Cardiac septum (tissue), 1 donor: Measurements from ENCODE around the gene CDK14. TPM values are rescaled to one million over a fixed set of nuclear protein-coding genes. Genes with fewer than 3 reads are reported as not detected.
"Not testable (repeated sequence)": the region's sequence is repeated elsewhere in the genome, so short reads cannot be mapped to it uniquely, and the experiment has no call there.

Experiments used
- DNase-seq: peaks from one replicate; pipeline ENCODE4 v3.0.0-alpha.2; 2020; ENCODE audit warnings: low spot score
- intact Hi-C: fragments of 100-400 bp; cut with DNase I; formaldehyde crosslinking; loops from one replicate; pipeline ENCODE4 v1.14.0; 2022
- total RNA-seq: library from RNA; stranded (reverse); fragmentation: NEBNext Ultra II Directional; extraction: Animal tissue kit (Norgen Biotek cat#: 25700); gene quantifications from one replicate; pipeline ENCODE4 v1.2.1, GENCODE V29; 2021
- donor health status: DM: no; HTN: no; CAD: no.

Gene CDK14
- total RNA-seq, 1 donor from 2014 or later, result 25.7 TPM

DNA sequence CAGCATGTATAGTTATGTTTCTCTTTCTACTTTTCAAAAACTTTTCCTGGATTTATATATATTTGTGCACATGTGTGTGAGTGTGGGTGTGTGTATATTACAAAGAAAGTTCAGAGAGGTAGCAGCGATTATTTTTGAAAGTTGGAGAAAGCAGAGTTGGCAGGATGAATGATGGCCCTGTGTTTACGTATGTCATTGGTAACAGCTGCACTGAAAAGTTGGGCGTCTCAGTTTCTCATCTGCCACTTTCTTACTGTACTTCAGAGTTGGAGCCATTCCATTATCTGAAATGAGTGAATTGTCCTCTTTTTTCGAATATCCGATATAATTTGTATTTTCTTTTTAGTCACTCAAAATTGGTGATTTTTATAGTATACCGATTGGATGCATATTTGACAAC, 172.2 kb downstream of the CDK14 start:
- DNase-seq, result no peak
- intact Hi-C loops, result no loop called here

DNA sequence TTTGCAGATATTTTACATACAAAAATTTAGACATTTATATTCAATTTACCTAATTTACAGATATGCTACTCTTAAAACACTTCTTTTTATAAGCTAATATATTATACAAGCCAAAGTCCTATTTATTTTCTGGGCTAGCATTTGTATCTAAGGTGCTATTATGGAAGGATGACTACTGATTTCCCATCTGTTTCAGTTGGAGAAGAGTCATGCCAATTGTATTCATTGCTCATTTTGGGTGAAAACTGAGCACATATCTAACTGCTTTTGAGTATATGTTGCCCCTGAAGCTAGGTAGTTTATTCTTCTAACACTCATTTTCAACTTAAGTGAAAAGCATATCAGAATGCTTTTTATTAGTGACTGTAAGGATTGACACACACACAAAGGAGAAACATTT, 172.9 kb downstream of the CDK14 start:
- intact Hi-C loops, result no loop called here
- DNase-seq, result no peak

DNA sequence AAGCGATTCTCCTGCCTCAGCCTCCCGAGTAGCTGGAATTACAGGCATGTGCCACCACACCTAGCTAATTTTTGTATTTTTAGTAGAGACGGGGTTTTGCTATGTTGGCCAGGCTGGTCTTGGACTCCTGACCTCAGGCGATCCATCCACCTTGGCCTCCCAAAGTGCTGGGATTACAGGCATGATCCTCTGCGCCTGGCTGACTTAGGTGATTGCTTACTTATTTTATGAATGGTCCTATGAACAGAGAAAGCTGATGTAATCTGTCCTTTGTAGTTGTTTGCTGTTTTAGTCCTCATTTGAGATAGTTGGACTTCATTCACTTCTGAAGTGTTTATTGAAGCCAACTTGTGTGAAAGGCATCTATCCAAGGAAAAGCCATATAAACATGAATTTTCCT, 173.4 kb downstream of the CDK14 start:
- intact Hi-C loops, result not testable (repeated sequence)

DNA sequence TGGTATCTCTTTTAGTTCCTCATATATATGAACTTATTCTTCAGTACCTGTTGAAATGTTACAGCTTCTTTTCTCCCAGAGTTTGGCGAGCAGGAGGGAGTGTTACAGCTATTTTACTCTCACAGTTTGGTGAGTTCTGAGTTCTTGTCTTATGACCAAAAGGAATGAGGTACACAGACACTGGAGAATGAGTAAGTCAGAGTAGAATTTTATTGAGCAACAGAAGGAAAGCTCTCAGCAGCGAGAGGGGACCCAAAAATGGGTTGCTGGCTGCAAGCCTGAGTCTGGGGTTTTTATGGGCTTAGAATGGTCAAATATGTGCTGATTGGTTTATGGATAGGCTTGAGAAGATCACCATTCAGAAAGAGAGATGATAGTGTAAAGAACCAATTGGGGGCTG, 175.2 kb downstream of the CDK14 start:
- DNase-seq, result no peak
- intact Hi-C loops, result no loop called here

More for the DNA sequence above, 173.4 kb downstream of the CDK14 start:
- not testable (repeated sequence) for DNase-seq

DNA sequence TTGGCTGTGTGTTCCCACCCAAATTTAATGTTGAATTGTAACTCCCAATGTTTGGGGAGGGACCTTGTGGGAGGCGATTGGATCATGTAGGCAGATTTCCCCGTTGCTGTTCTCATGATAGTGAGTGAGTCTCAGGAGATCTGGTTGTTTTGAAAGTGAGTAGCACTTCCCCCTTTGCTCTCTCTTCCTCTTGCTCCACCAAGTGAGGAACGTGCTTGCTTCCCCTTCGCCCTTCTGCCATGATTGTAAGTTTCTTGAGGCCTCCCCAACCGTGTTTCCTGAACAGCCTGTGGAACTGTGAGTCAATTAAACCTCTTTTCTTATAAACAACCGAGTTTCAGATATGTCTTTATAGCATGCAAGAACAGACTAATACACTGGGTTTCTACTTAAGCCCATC, 176.3 kb downstream of the CDK14 start:
- intact Hi-C loops, result no loop called here

DNA sequence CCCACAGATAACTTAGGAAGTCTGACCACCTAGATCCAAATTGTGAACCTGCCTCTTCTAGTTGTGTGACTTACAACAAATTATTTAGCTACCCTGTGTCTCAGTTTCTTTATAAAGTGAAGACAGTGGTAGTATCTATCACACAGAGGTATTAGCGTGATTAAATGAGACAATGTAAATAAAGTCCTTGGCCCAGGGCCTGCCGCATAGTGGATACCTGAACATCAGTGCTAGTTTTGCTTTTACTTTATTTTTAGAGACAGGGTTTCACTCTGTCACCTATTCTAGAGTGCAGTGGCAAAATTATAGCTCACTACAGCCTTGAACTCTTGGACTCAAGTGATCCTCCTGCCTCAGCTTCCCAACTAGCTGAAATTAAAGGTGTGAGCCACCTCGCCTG, 177.1 kb downstream of the CDK14 start:
- intact Hi-C loops, result no loop called here
- DNase-seq, result no peak

More for the DNA sequence above, 176.3 kb downstream of the CDK14 start:
- no peak for DNase-seq

DNA sequence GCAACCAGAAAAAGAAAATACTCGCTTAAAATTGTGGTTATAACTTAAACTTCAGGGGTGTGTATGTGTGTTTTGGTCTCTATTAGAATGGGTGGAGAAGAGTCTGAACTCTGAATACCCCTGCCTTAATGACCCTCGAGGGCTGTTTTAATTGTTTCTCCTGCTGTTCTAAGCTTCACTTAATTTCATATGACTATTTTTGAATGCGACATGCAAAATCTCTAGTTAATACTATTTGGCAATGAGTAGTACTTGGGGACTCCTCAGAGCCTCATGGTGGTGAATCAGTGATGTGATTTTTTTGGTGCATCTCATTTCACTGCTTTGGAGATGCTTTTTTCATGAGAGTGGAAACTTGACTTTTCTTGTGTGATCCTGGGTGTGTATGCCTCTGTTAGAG, 178.6 kb downstream of the CDK14 start:
- intact Hi-C loops, result no loop called here
- DNase-seq, result no peak

DNA sequence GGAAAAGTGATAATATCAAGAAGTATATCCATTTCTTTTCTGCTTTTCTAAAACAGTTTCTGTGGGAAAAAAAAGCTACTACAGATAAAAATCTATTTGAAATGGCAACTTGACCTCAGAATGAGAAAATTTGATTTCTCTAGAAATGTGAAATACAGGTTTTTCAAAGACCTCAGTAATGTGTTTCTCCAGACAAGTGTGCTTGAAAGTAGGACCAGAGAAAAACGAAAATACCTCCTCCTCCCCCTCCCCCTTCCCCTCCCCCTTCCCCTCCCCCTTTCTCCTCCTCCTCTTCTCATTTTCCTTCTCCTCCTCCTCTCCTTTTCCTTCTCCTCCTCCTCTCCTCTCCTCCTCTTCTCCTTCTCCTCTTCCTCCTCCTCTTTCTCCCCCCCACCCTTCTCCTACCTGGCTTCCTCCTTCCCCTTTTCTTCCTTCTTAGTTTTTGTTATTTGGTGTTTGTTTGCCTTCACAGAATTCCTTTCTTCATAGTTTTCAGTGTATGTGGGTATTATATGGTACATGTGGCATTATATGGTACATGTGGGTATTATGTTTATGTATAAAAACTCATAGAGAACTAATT, 179.4 kb downstream of the CDK14 start:
- no peak for DNase-seq

DNA sequence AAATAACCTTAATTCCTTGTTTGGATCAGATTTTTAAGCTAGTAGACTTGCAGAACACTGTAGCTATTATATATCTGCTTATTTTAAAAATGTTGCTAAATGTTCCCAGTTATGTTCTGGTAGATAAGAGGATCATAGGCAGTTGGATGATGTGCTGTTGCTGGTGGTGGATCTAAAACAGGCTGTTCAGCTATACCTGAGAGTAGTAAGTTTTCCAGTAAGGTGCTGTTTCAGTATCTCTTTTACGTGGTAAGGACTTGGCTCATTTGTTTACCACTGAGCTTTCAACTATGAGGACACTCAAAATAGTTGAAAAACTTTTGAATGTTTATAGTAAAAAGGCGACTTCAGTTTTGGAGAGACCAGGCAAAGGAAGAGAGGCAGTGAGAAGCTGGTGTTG, 180.9 kb downstream of the CDK14 start:
- DNase-seq, result no peak
- intact Hi-C loops, result no loop called here

More for the DNA sequence above, 179.4 kb downstream of the CDK14 start:
- intact Hi-C loops, result no loop called here

DNA sequence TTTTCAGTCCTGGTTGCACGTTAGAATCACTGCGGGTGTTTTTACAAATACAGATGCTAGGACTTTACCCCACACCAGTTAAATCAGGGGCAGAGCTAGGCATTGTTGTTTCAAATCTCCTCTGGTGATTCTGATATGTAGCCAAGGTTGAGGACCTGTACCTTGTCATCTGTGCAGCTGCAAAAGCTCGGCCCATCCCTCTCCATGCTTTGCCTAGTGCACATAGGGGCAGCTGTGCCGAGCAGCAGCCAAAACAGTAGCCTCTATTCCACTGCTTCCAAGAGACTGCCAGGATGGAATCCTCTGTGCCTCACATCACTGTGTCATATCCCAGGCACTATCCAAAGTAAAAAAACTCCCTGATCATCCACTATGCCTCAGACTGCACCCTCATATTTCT, 181.3 kb downstream of the CDK14 start:
- intact Hi-C loops, result no loop called here
- DNase-seq, result no peak

DNA sequence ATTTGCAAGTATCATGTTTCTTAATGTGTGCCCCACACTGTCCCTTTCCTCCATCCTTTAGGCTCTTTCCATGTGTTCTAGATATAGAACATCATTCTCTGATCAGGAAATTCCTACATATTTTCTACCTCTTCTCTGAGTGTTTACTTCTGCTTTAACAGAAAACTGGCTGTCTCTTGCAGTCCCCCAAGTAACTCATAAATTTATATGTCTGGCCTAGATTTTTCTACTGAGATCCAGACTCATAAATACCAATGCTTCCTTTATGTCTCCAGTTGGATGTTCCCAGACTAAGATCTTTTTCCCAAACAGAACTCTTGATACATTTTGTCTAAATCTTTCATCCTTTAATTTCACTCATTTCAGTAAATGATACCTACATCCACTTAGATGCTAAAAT, 181.8 kb downstream of the CDK14 start:
- intact Hi-C loops, result no loop called here
- no peak for DNase-seq

DNA sequence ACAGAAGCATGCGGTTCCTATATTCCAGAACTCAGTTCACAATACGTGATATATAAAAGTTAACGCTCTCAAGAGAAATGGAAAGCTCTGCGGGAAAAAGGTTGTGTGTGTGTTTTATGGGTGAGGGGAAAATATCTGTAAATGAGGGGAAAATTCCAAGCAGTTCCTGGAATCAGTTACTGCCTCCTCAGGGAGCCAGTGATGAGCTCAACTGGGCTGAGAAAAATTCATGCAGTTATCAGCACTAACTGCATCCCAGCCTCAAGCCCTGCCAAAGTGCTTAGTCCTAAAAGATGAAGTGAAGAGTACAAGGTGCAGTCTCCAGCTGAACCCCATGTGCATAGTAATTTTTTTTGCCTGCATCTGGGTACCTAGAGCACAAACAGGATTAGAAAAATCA, 191.9 kb downstream of the CDK14 start:
- no peak for DNase-seq
- intact Hi-C loops, result no loop called here

DNA sequence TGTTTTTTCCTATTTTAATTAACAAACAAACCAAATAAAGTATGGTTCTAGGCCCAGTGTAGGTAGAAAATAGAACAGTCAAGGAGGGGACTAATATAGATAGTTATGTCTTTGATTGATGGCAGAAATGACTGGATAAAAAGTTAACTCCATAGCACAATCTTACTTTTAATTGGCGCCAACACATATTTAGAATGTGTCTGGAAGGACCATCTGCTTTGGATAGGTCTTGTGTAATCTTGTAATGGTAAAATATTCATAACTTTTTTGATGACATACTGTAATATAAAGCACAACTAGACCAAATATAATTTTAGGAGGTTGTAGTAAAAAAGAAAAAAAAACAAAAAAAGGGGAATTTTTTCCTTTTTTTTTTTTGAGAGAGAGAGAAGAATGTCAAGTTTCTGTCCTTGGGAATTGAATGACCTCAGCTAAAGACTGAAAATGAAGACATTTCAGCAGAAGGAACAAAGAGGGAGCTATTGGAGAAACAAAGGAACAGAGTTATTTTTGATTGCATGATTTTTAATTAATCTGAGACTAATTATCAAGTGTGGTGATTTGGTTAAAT, 193.7 kb downstream of the CDK14 start:
- intact Hi-C loops, result no loop called here
- DNase-seq, result no peak

DNA sequence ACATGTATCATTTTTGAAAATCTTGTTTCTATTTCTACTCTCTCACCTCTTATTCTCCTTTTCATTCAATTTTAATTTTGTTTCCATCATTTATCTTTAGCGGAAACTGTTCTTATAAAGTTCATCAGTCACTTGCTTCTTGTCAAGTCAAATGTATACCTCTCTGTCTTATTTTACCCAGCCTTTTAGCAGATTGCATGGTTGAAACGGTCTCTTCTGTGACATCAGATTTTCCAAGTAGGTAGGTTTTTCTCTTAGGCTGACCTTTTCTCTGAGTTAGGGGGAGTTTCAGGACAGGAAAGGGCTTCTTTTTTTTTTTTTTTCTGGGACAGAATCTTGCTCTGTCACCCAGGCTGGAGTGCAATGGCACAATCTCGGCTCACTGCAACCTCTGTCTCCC, 195.5 kb downstream of the CDK14 start:
- intact Hi-C loops, result no loop called here

DNA sequence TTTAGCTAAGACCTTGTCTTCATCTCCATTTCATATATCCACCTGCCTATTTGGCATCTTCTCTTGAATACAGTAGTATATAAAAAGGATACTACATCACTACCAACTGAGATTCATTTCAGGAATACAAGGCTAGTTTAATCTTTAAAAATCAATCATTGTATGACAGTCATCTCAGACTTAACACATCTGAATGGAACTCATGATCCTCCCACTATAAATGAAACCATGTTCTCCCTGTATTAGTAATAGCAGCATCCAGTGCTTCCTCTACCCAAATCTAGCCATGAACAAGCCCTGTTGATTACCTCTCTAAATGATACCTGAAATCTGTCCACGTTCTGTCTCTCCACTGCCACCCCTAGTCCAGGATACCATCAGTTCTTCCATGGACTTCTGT, 196.2 kb downstream of the CDK14 start:
- no peak for DNase-seq
- intact Hi-C loops, result no loop called here

More for the DNA sequence above, 195.5 kb downstream of the CDK14 start:
- no peak for DNase-seq

DNA sequence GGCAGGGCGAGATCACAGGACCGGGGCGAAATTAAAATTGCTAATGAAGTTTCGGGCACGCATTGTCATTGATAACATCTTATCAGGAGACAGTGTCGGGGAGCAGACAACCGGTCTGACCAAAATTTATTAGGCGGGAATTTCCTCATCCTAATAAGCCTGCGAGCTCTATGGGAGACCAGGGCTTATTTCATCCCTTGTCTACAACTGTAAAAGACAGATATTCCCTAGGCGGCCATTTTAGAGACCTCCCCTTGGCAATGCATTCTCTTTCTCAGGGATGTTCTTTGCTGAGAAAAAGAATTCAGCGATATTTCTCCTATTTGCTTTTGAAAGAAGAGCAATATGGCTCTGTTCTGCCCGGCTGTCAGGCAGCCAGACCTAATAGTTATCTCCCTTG, 198.1 kb downstream of the CDK14 start:
- intact Hi-C loops, DNase-seq: not testable (repeated sequence)

DNA sequence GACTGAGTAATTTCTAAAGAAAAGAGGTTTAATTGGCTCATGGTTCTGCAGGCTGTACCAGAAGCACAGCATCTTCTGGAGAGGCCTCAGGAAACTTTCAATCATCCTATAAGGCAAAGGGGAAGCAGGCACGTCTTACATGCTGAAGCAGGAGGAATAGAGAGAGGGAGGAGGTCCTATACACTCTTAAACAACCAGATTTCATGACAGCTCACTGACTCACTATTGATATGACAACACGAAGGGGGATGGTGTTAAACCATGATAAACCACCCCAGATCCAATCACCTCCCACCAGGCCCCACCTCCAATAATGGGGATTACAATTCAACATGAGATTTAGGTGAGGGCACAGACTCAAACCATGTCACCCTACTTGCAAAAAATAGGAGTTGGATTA, 201.5 kb downstream of the CDK14 start:
- no peak for DNase-seq
- intact Hi-C loops, result no loop called here

DNA sequence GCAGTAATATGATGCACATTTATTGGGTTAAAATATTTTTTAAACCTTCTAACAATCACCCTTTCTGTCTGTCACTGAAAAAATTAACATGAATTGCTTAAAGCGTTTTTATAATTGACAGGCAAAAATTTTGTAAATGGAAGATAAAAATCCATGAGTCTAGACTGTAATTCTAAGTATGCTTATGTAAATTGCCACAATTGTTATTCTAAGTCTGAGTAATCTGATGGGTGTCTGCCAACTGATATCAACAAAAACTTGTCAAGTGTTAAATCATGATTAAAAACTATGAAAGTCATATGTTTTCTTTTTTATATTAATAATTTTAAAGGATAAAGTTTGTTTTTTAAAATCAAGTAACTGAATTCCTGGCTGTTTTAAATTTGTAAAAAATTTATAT, 208.2 kb downstream of the CDK14 start:
- intact Hi-C loops, result no loop called here
- no peak for DNase-seq

DNA sequence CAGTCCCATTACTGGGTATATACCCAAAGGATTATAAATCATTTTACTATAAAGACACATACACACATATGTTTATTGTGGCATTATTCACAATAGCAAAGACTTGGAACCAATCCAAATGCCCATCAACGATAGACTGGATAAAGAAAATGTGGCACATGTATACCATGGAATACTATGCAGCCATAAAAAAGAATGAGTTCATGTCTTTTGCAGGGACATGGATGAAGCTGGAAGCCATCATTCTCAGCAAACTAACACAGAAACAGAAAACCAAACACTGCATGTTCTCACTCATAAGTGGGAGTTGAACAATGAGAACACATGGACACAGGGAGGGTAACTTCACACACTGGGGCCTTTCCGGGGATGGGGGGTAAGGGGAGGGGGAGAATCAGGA, 219.4 kb downstream of the CDK14 start:
- intact Hi-C loops, DNase-seq: not testable (repeated sequence)

DNA sequence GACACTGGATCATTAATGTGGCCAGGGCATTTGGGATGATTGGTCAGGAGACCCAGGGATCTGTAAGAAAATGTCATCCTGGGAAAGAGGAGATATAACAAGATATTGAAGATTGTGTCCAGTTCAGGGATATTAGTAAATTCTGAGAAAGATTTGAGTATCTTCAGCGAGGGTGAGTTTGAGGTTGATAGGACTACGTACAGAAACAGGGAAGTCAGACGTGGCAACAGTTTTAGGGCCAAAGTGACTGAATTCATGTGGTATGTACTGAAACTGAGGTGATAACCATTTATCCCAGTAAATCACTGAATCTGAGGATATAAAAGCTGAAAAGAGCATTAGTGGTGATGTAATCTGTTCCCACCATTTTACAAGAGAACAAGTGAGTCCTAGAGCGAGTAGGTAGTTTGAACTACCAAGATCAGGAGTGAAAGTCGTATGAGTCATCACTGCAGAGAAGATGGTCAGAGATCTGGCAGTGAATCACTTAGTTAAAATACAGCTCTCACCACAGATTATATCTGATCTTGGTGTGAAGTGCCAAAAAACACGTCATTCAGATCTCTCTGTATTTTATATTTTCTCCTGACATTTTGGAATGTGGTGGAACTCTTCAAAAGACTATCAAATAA, 220.5 kb downstream of the CDK14 start:
- no peak for DNase-seq
- intact Hi-C loops, result no loop called here

DNA sequence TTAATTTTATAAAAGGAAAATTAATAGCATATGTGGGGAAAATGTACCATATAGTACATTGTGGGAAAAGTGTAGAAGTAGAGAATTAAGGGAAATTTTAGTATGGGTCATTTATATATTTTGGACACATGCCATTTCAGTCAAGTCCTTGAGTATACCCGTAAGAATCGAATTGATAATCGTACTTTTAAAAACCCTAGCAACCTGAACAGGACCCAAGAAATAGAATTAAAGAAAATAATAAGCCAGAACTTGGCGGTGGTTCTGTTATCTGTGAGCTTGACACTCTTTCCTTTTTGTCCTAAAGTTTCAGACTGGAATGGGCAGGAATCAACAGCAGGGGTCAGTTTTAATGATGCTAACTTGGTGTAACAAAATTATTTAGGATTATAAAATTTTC, 221.0 kb downstream of the CDK14 start:
- DNase-seq, result no peak
- intact Hi-C loops, result no loop called here
